Measurements from ENCODE around the gene GPR153.

GPR153 gene

GRCh38 chr1:6287029-6287428 is 26.1 kb upstream of the GPR153 start:
- no peak for DNase-seq (ENCODE audit: low spot score)

- DNase-seq (ENCODE audit: low spot score), result no peak
Observed at GRCh38 chr1:6286266-6286665, 25.4 kb upstream of the GPR153 start.

GRCh38 chr1:6285336-6285735 is 24.4 kb upstream of the GPR153 start:
- no peak for DNase-seq (ENCODE audit: low spot score)

GRCh38 chr1:6282577-6283270 is 21.8 kb upstream of the GPR153 start:
- no peak for DNase-seq (ENCODE audit: low spot score)

GRCh38 chr1:6281511-6282402 is 20.9 kb upstream of the GPR153 start:
- DNase-seq (ENCODE audit: low spot score), result no peak

- DNase-seq (ENCODE audit: low spot score), result peak; percentile 89
Observed at GRCh38 chr1:6280761-6281451, 20.0 kb upstream of the GPR153 start.

GRCh38 chr1:6279613-6280383 is 18.9 kb upstream of the GPR153 start:
- DNase-seq (ENCODE audit: low spot score), result no peak

GRCh38 chr1:6279066-6279465 is 18.2 kb upstream of the GPR153 start:
- no peak for DNase-seq (ENCODE audit: low spot score)

GRCh38 chr1:6278263-6278662 is 17.4 kb upstream of the GPR153 start:
- no peak for DNase-seq (ENCODE audit: low spot score)

- DNase-seq (ENCODE audit: low spot score), result no peak
Observed at GRCh38 chr1:6276811-6277555, 16.1 kb upstream of the GPR153 start.

- DNase-seq (ENCODE audit: low spot score), result peak; percentile 62
Observed at GRCh38 chr1:6275826-6276782, 15.2 kb upstream of the GPR153 start.

- DNase-seq (ENCODE audit: low spot score), result no peak
Observed at GRCh38 chr1:6274622-6275139, 13.8 kb upstream of the GPR153 start.

- no peak for DNase-seq (ENCODE audit: low spot score)
Observed at GRCh38 chr1:6274102-6274501, 13.2 kb upstream of the GPR153 start.

GRCh38 chr1:6273380-6273891 is 12.5 kb upstream of the GPR153 start:
- DNase-seq (ENCODE audit: low spot score), result peak; percentile 54

- DNase-seq (ENCODE audit: low spot score), result peak; percentile 46
Observed at GRCh38 chr1:6272868-6273267, 12.0 kb upstream of the GPR153 start.

GRCh38 chr1:6272452-6272851 is 11.6 kb upstream of the GPR153 start:
- no peak for DNase-seq (ENCODE audit: low spot score)

- DNase-seq (ENCODE audit: low spot score), result no peak
Observed at GRCh38 chr1:6271554-6271953, 10.7 kb upstream of the GPR153 start.

- DNase-seq (ENCODE audit: low spot score), result no peak
Observed at GRCh38 chr1:6271006-6271405, 10.1 kb upstream of the GPR153 start.

GRCh38 chr1:6270401-6270800 is 9.5 kb upstream of the GPR153 start:
- no peak for DNase-seq (ENCODE audit: low spot score)
